HFFc6 (cell line): ENCODE measurements around the gene GLS2. TPM values are rescaled to one million over a fixed set of nuclear protein-coding genes. Genes with fewer than 3 reads are reported as not detected.

Experiments
- DNase-seq: peaks from one replicate; pipeline ENCODE4 v3.0.0-alpha.2; 2018
- H3K27ac Mint-ChIP-seq: 2 replicates; pipeline ENCODE4 v1.8.0; 2020; ENCODE audit warnings: mild to moderate bottlenecking, mixed read lengths
- H3K27me3 Mint-ChIP-seq: 2 replicates; pipeline ENCODE4 v1.8.0; 2021; ENCODE audit warnings: mild to moderate bottlenecking, moderate library complexity, mixed read lengths; ENCODE audit not compliant: insufficient read depth
- H3K36me3 Mint-ChIP-seq: 2 replicates; pipeline ENCODE4 v1.8.0; 2021; ENCODE audit warnings: low read depth, mixed read lengths
- H3K4me1 Mint-ChIP-seq: 2 replicates; pipeline ENCODE4 v1.8.0; 2020; ENCODE audit warnings: low read depth, mixed read lengths
- H3K4me3 Mint-ChIP-seq: 2 replicates; pipeline ENCODE4 v1.8.0; 2020; ENCODE audit warnings: mild to moderate bottlenecking, moderate library complexity, mixed read lengths
- H3K9me3 Mint-ChIP-seq: 2 replicates; pipeline ENCODE4 v1.8.0; 2020; ENCODE audit warnings: mild to moderate bottlenecking, mixed read lengths
- CTCF ChIP-seq: fragments of 200-600 bp; sonication (generic); IDR thresholded peaks from 2 replicates; pipeline ENCODE4 v1.5.0; 2021; ENCODE audit warnings: antibody characterized with exemption, mild to moderate bottlenecking
- total RNA-seq, 6 experiments: library from RNA; stranded (reverse); fragmentation: NEBNext Ultra II Directional; extraction: Animal tissue kit (Norgen Biotek cat#: 25700); gene quantifications; 2 replicates in 1 of 6; 3 replicates in 5 of 6; pipeline ENCODE4 v1.2.3, GENCODE V29; 2021

GLS2 gene
- total RNA-seq, 6 experiments from 2014 or later: not detected

- H3K27ac Mint-ChIP-seq: no peak overlapping the region
- H3K36me3 Mint-ChIP-seq: peaks cover 5% of the 10 kb centered on the region; the same call in 1 of the 2 replicates
- H3K4me1 Mint-ChIP-seq: no peaks in the 10 kb centered on the region
- H3K9me3 Mint-ChIP-seq: no peaks in the 10 kb centered on the region
- peaks cover 1% of the 10 kb centered on the region; the same call in 1 of the 2 replicates for H3K27me3 Mint-ChIP-seq
- no peak overlapping the region for H3K4me3 Mint-ChIP-seq
- no peak for TF ChIP-seq CTCF
- DNase-seq: no peak
Measured at GRCh38 chr12:56425940-56426438, 62.0 kb downstream of the GLS2 start.

DNA sequence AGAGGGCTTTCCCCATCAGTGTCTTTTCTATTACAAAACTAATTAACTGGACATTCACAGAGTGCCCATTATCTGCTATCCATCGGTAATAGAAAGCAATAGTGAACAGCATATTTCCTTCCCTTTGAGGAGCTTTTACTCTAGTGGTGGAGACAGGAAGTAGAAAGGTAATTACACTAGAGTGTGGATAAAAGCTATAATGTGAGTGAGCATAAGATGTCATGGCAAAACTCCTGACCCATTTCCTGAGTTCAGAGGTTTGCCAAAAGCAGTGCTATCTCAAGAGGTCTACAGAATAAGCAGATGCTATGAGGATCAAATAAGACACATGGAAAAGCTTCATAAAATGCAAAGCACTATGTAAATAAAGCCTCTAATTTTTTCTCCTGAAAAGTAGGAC lies 62.8 kb downstream of the GLS2 start:
- Mint-ChIP-seq H3K4me3 (no peak overlapping the region), H3K27me3 (peaks cover 2% of the 10 kb centered on the region; the same call in 1 of the 2 replicates), H3K9me3 (no peaks in the 10 kb centered on the region), H3K4me1 (no peaks in the 10 kb centered on the region), H3K27ac (no peak overlapping the region), H3K36me3 (peaks cover 8% of the 10 kb centered on the region; the same call in 1 of the 2 replicates)
- no peak for DNase-seq
- no peak for TF ChIP-seq CTCF

Other genes starting within 250 kb of the GLS2 start
- gene ANKRD52, start 229.8 kb downstream of the GLS2 start, total RNA-seq: 10 to 100 TPM; 57.9 to 87.8 (median 68.6) TPM
- 10 to 100 TPM in 1 of 6 experiments, 1 to 10 TPM in 5; 6.4 to 10.7 (median 8.2) TPM for gene COQ10A, start 221.2 kb downstream of the GLS2 start, total RNA-seq
- 100 to 1,000 TPM; 196 to 247 (median 232) TPM for gene CS, start 187.8 kb downstream of the GLS2 start, total RNA-seq
- gene CNPY2, start 172.2 kb downstream of the GLS2 start, total RNA-seq: 100 to 1,000 TPM; 177 to 275 (median 188) TPM
- gene PAN2, start 154.2 kb downstream of the GLS2 start, total RNA-seq: 10 to 100 TPM in 5 of 6 experiments, 1 to 10 TPM in 1; 9.0 to 16.7 (median 14.6) TPM
- under 1 TPM in 1 of 6 experiments, not detected in 5; 0.38 TPM for gene IL23A, start 149.3 kb downstream of the GLS2 start, total RNA-seq
- gene STAT2, start 128.1 kb downstream of the GLS2 start, total RNA-seq: 100 to 1,000 TPM in 2 of 6 experiments, 10 to 100 TPM in 4; 78.6 to 105 (median 95.2) TPM
- gene APOF, start 125.3 kb downstream of the GLS2 start, total RNA-seq: not detected
- 10 to 100 TPM; 10.4 to 23.1 (median 21.3) TPM for gene TIMELESS, start 38.7 kb downstream of the GLS2 start, total RNA-seq
- gene MIP, start 33.5 kb downstream of the GLS2 start, total RNA-seq: under 1 TPM in 1 of 6 experiments, not detected in 5; 0.28 TPM
- gene SPRYD4, start 19.6 kb downstream of the GLS2 start, total RNA-seq: 1 to 10 TPM; 2.4 to 2.9 (median 2.5) TPM
- 10 to 100 TPM; 77.0 to 83.2 (median 81.7) TPM for gene RBMS2, start 33.7 kb upstream of the GLS2 start, total RNA-seq
- gene BAZ2A, start 142.2 kb upstream of the GLS2 start, total RNA-seq: 10 to 100 TPM; 54.2 to 60.4 (median 57.3) TPM
- 100 to 1,000 TPM; 690 to 799 (median 765) TPM for gene ATP5F1B, start 157.8 kb upstream of the GLS2 start, total RNA-seq
- 100 to 1,000 TPM; 177 to 229 (median 216) TPM for gene PTGES3, start 200.1 kb upstream of the GLS2 start, total RNA-seq
- gene NACA, start 237.1 kb upstream of the GLS2 start, total RNA-seq: 100 to 1,000 TPM; 716 to 840 (median 802) TPM